PC-3 (cell line): Measurements from ENCODE around the gene SRSF10. TPM values are rescaled to one million over a fixed set of nuclear protein-coding genes. Genes with fewer than 3 reads are reported as not detected.
A peak's percentile ranks its signal among the peaks of the same experiment; 100 is the strongest.

Experiments used
- ATAC-seq: fragments of 200-7000 bp; cut with Tn5 transposase; 2 replicates; pipeline ENCODE4 v1.9.1; 2020; ENCODE audit warnings: mild to moderate bottlenecking, moderate library complexity
- BruUV-seq: library from RNA; stranded (reverse); fragments of 400-500 nt; replicated peaks from 2 replicates; lab custom pipeline; 2021; lab: Mats Ljungman, UMichigan
- CTCF ChIA-PET: fragments of 300-600 bp; sonication (Branson Sonifier 250); formaldehyde crosslinking; loops from one replicate; lab custom pipeline; 2022; ENCODE audit warnings: antibody characterized with exemption; lab: Charles Lee
- POLR2A ChIA-PET: fragments of 300-600 bp; sonication (Branson Sonifier 250); formaldehyde crosslinking; loops from one replicate; lab custom pipeline; 2022; ENCODE audit warnings: antibody characterized with exemption; ENCODE audit not compliant: unreplicated experiment; lab: Charles Lee
- DNase-seq: peaks from one replicate; pipeline ENCODE4 v3.0.0-alpha.2; 2015
- H2AFZ ChIP-seq: fragments of 300-600 bp; sonication (generic); 2 replicates; pipeline ENCODE4 v1.6.0; 2016; ENCODE audit warnings: antibody characterized with exemption, low read length
- H3F3A ChIP-seq: fragments of 300-600 bp; sonication (generic); one replicate; pipeline ENCODE4 v1.6.0; 2017; ENCODE audit warnings: antibody characterized with exemption, low read length, control low read depth, mild to moderate bottlenecking; ENCODE audit not compliant: unreplicated experiment
- H3K27ac ChIP-seq: fragments of 300-600 bp; sonication (generic); 2 replicates; pipeline ENCODE4 v1.5.1; 2016; ENCODE audit warnings: mild to moderate bottlenecking, low read length
- H3K27me3 ChIP-seq: fragments of 300-600 bp; sonication (generic); 2 replicates; pipeline ENCODE4 v1.6.1; 2016; ENCODE audit warnings: low read length, mixed read lengths
- H3K36me3 ChIP-seq: fragments of 300-600 bp; sonication (generic); 2 replicates; pipeline ENCODE4 v1.6.1; 2016; ENCODE audit warnings: low read depth, mixed run types, low read length, mixed read lengths
- H3K4me1 ChIP-seq: fragments of 300-600 bp; sonication (generic); 2 replicates; pipeline ENCODE4 v1.5.1; 2016; ENCODE audit warnings: low read length; ENCODE audit not compliant: insufficient read depth
- H3K4me2 ChIP-seq: fragments of 300-600 bp; sonication (generic); 2 replicates; pipeline ENCODE4 v1.6.0; 2016; ENCODE audit warnings: low read length
- H3K4me3 ChIP-seq: fragments of 300-600 bp; sonication (generic); 2 replicates; pipeline ENCODE4 v1.5.1; 2016; ENCODE audit warnings: mild to moderate bottlenecking, low read length, mixed read lengths
- H3K79me2 ChIP-seq: fragments of 300-600 bp; sonication (generic); 2 replicates; pipeline ENCODE4 v1.6.1; 2017; ENCODE audit warnings: low read length, mixed read lengths
- H3K9ac ChIP-seq: fragments of 300-600 bp; sonication (generic); 2 replicates; pipeline ENCODE4 v1.6.0; 2016; ENCODE audit warnings: mild to moderate bottlenecking, low read length
- H3K9me2 ChIP-seq: fragments of 300-600 bp; sonication (generic); replicated peaks from 2 replicates; pipeline ENCODE4 v1.6.1; 2016; ENCODE audit warnings: mixed run types, low read length, mixed read lengths
- H3K9me3 ChIP-seq: fragments of 300-600 bp; sonication (generic); 2 replicates; pipeline ENCODE4 v1.6.1; 2016; ENCODE audit warnings: low read length, mixed read lengths
- H4K20me1 ChIP-seq: fragments of 300-600 bp; sonication (generic); 2 replicates; pipeline ENCODE4 v1.6.1; 2016; ENCODE audit warnings: low read length, mixed read lengths
- CTCF ChIP-seq: fragments of 300-600 bp; sonication (generic); conservative IDR thresholded peaks from 2 replicates; pipeline ENCODE4 v1.5.1; 2017; ENCODE audit warnings: antibody characterized with exemption, low read depth, mild to moderate bottlenecking, low read length
- EZH2 ChIP-seq: fragments of 300-600 bp; sonication (generic); IDR thresholded peaks from one replicate; pipeline ENCODE4 v1.6.1; 2017; ENCODE audit warnings: antibody characterized with exemption, mild to moderate bottlenecking, low read length; ENCODE audit not compliant: unreplicated experiment
- EZH2phosphoT487 ChIP-seq: fragments of 300-600 bp; sonication (generic); IDR thresholded peaks from 2 replicates; pipeline ENCODE4 v1.6.1; 2018; ENCODE audit warnings: mild to moderate bottlenecking, antibody characterized with exemption, low read length, borderline replicate concordance
- intact Hi-C: fragments of 100-400 bp; cut with micrococcal nuclease; formaldehyde crosslinking; loops from 2 replicates; pipeline ENCODE4 v1.9.0; 2023
- total RNA-seq: library from RNA; depleted of rRNA; stranded (reverse); fragments of >200 nt; gene quantifications from 2 replicates; pipeline ENCODE4 v1.2.3, GENCODE V29; 2014

SRSF10 gene
- total RNA-seq, 1 experiment from 2014 or later, result 109 TPM

GRCh38 chr1:23980728-23981070 lies 572 bp upstream of the SRSF10 start:
- no peaks in the 10 kb centered on the region for H3K27me3 ChIP-seq

GRCh38 chr1:23979387-23979880 lies 693 bp downstream of the SRSF10 start:
- no peak for DNase-seq
- H4K20me1 ChIP-seq, result peaks cover 51% of the 10 kb centered on the region
- no peak for TF ChIP-seq EZH2phosphoT487
- TF ChIP-seq CTCF, result no peak
- no peak for TF ChIP-seq EZH2
- H3K27me3 ChIP-seq, result no peaks in the 10 kb centered on the region
- H3K4me2 ChIP-seq, result peak overlapping the region; percentile 96
- H3K9me3 ChIP-seq, result no peaks in the 10 kb centered on the region
- peak overlapping the region; percentile 81 for H3K27ac ChIP-seq
- H3K79me2 ChIP-seq, result peaks cover 57% of the 10 kb centered on the region
- H3K9ac ChIP-seq, result peak overlapping the region; percentile 100
- peaks cover 43% of the 10 kb centered on the region for H3K36me3 ChIP-seq
- BruUV-seq, result TSS peak; percentile 40
- no peaks in the 10 kb centered on the region for H3K9me2 ChIP-seq
- peak overlapping the region; percentile 94 for H3K4me3 ChIP-seq
- H3F3A ChIP-seq, result no peaks in the 10 kb centered on the region
- CTCF ChIA-PET, result interaction anchor here (0.6 kb wide), 2 partner anchors 20 to 92 kb away, joined by 3 to 4 read pairs; no protein-coding TSS in a partner anchor
- peak overlapping the region; percentile 68; the same call in 1 of the 2 replicates for H2AFZ ChIP-seq
- H3K4me1 ChIP-seq, result peaks cover 26% of the 10 kb centered on the region
- POLR2A ChIA-PET, result interaction anchor here (0.6 kb wide), 3 partner anchors 10 to 172 kb away, joined by 3 to 6 read pairs (median 4); no protein-coding TSS in a partner anchor
- no peak for ATAC-seq
- intact Hi-C loops, result no loop called here

More at GRCh38 chr1:23980728-23981070, 572 bp upstream of the SRSF10 start:
- Histone ChIP-seq H3K4me3 (peak overlapping the region; percentile 94; the same call in 1 of the 2 replicates), H3K4me1 (peaks cover 26% of the 10 kb centered on the region), H3K4me2 (peak overlapping the region; percentile 73), H3K9me2 (no peaks in the 10 kb centered on the region), H3K79me2 (peaks cover 45% of the 10 kb centered on the region), H4K20me1 (peaks cover 40% of the 10 kb centered on the region), H3K27ac (peak overlapping the region; percentile 81), H3F3A (no peaks in the 10 kb centered on the region), H3K9me3 (no peaks in the 10 kb centered on the region), H3K36me3 (peaks cover 31% of the 10 kb centered on the region), H2AFZ (peak overlapping the region; percentile 81), H3K9ac (peak overlapping the region; percentile 100)
- TF ChIP-seq EZH2phosphoT487 (no peak), CTCF (no peak), EZH2 (no peak)
- intact Hi-C loops, result loop anchor here (1.0 kb wide), 1 partner anchor 38 kb away; no protein-coding TSS in a partner anchor
- TSS peak; percentile 100 for BruUV-seq
- CTCF ChIA-PET, result no interaction called here
- ATAC-seq, result peak; percentile 21; the same call in 1 of the 2 replicates
- peak; percentile 55 for DNase-seq
- POLR2A ChIA-PET, result interaction anchor here (0.6 kb wide), 2 partner anchors 23 to 41 kb away, joined by 3 to 5 read pairs; no protein-coding TSS in a partner anchor

- DNase-seq (no peak), ATAC-seq (no peak)
- H3K9me3 ChIP-seq, result no peaks in the 10 kb centered on the region
- H3K36me3 ChIP-seq, result peaks cover 48% of the 10 kb centered on the region
- peaks cover 64% of the 10 kb centered on the region for H3K79me2 ChIP-seq
- intact Hi-C loops, result no loop called here
- H3F3A ChIP-seq, result no peaks in the 10 kb centered on the region
- no peak overlapping the region for H3K27ac ChIP-seq
- no TSS peak for BruUV-seq
- ChIA-PET POLR2A (no interaction called here), CTCF (no interaction called here)
- H3K4me2 ChIP-seq, result peak overlapping the region; percentile 96
- TF ChIP-seq CTCF (no peak), EZH2phosphoT487 (no peak), EZH2 (no peak)
- no peaks in the 10 kb centered on the region for H3K27me3 ChIP-seq
- peak overlapping the region; percentile 100 for H3K9ac ChIP-seq
- no peak overlapping the region for H2AFZ ChIP-seq
- peaks cover 26% of the 10 kb centered on the region for H3K4me1 ChIP-seq
- peaks cover 56% of the 10 kb centered on the region for H4K20me1 ChIP-seq
- peak overlapping the region; percentile 94 for H3K4me3 ChIP-seq
- no peaks in the 10 kb centered on the region for H3K9me2 ChIP-seq
These were observed 1.3 kb downstream of the SRSF10 start for GRCh38 chr1:23978805-23979204.
